H9 (cell line): ENCODE measurements around the gene ZNF638. TPM values are rescaled to one million over a fixed set of nuclear protein-coding genes. Genes with fewer than 3 reads are reported as not detected.

Source experiments
- DNase-seq: peaks from one replicate; pipeline ENCODE4 v3.0.0-alpha.2; 2017
- H2AFZ ChIP-seq: one replicate; pipeline ENCODE4 v1.6.1; 2013; ENCODE audit warnings: mild to moderate bottlenecking, low read length, control low read depth, moderate library complexity
- H2AK5ac ChIP-seq: 2 replicates; pipeline ENCODE4 v1.6.1; 2013; ENCODE audit warnings: low read length, control low read depth, mixed read lengths; ENCODE audit not compliant: insufficient read length
- H2BK120ac ChIP-seq: one replicate; pipeline ENCODE4 v1.6.1; 2013; ENCODE audit warnings: low read depth, mild to moderate bottlenecking, low read length, control low read depth, inconsistent platforms; ENCODE audit not compliant: poor library complexity, severe bottlenecking
- H2BK12ac ChIP-seq: 2 replicates; pipeline ENCODE4 v1.6.1; 2013; ENCODE audit warnings: low read length, control low read depth, mixed read lengths, low read depth; ENCODE audit not compliant: insufficient read length
- H2BK15ac ChIP-seq: 2 replicates; pipeline ENCODE4 v1.6.1; 2013; ENCODE audit warnings: low read depth, low read length, control low read depth
- H2BK20ac ChIP-seq: one replicate; pipeline ENCODE4 v1.6.1; 2013; ENCODE audit warnings: low read depth, mild to moderate bottlenecking, low read length, control low read depth, inconsistent platforms; ENCODE audit not compliant: poor library complexity, severe bottlenecking
- H2BK5ac ChIP-seq: 2 replicates; pipeline ENCODE4 v1.6.1; 2013; ENCODE audit warnings: low read length, control low read depth, mixed read lengths; ENCODE audit not compliant: insufficient read length
- H3K14ac ChIP-seq: 2 replicates; pipeline ENCODE4 v1.6.1; 2013; ENCODE audit warnings: low read length, control low read depth; ENCODE audit not compliant: insufficient read depth
- H3K18ac ChIP-seq: 2 replicates; pipeline ENCODE4 v1.6.1; 2013; ENCODE audit warnings: low read depth, mild to moderate bottlenecking, mixed read lengths, low read length, control low read depth; ENCODE audit not compliant: insufficient read length
- H3K23ac ChIP-seq: 2 replicates; pipeline ENCODE4 v1.6.1; 2013; ENCODE audit warnings: low read length, control low read depth, mixed read lengths, low read depth; ENCODE audit not compliant: insufficient read length
- H3K23me2 ChIP-seq: 2 replicates; pipeline ENCODE4 v1.6.1; 2013; ENCODE audit warnings: low read depth, mild to moderate bottlenecking, mixed read lengths, low read length, control low read depth; ENCODE audit not compliant: insufficient read length, poor library complexity, severe bottlenecking
- H3K27ac ChIP-seq: 2 replicates; pipeline ENCODE4 v1.5.1; 2013; ENCODE audit warnings: low read length, control low read depth, mixed read lengths, low read depth; ENCODE audit not compliant: insufficient read length
- H3K27me3 ChIP-seq: 2 replicates; pipeline ENCODE4 v1.6.1; 2013; ENCODE audit warnings: low read length, control low read depth, inconsistent platforms; ENCODE audit not compliant: insufficient read depth
- H3K4ac ChIP-seq: 2 replicates; pipeline ENCODE4 v1.6.1; 2013; ENCODE audit warnings: low read depth, mild to moderate bottlenecking, control low read depth, inconsistent platforms, low read length, moderate library complexity
- H3K4me1 ChIP-seq: 2 replicates; pipeline ENCODE4 v1.6.1; 2013; ENCODE audit warnings: low read length, control low read depth, inconsistent platforms; ENCODE audit not compliant: insufficient read depth
- H3K4me2 ChIP-seq: 2 replicates; pipeline ENCODE4 v1.6.1; 2013; ENCODE audit warnings: low read length, control low read depth, mixed read lengths; ENCODE audit not compliant: insufficient read length, insufficient read depth
- H3K56ac ChIP-seq: 2 replicates; pipeline ENCODE4 v1.6.1; 2013; ENCODE audit warnings: low read depth, mild to moderate bottlenecking, mixed read lengths, low read length, control low read depth; ENCODE audit not compliant: insufficient read length
- H3K79me1 ChIP-seq: 2 replicates; pipeline ENCODE4 v1.6.1; 2013; ENCODE audit warnings: low read depth, mild to moderate bottlenecking, moderate library complexity, low read length, control low read depth, inconsistent platforms; ENCODE audit not compliant: insufficient read depth, poor library complexity, severe bottlenecking
- H3K79me2 ChIP-seq: 2 replicates; pipeline ENCODE4 v1.6.1; 2013; ENCODE audit warnings: low read length, control low read depth, inconsistent platforms; ENCODE audit not compliant: insufficient read depth
- H3K9ac ChIP-seq: 2 replicates; pipeline ENCODE4 v1.6.1; 2013; ENCODE audit warnings: low read length, control low read depth, mixed read lengths; ENCODE audit not compliant: insufficient read length; ENCODE audit errors: extremely low read depth
- H3K9me3 ChIP-seq: one replicate; pipeline ENCODE4 v1.6.1; 2013; ENCODE audit warnings: low read depth, low read length, inconsistent platforms; ENCODE audit not compliant: control insufficient read depth
- H3T11ph ChIP-seq: one replicate; pipeline ENCODE4 v1.6.1; 2013; ENCODE audit warnings: mild to moderate bottlenecking, low read length, control low read depth, inconsistent platforms
- H4K20me1 ChIP-seq: one replicate; pipeline ENCODE4 v1.6.1; 2013; ENCODE audit not compliant: control insufficient read depth, insufficient read length, insufficient read depth
- H4K5ac ChIP-seq: 2 replicates; pipeline ENCODE4 v1.6.1; 2013; ENCODE audit warnings: low read depth, mild to moderate bottlenecking, mixed read lengths, low read length, control low read depth; ENCODE audit not compliant: insufficient read length
- H4K8ac ChIP-seq: replicated peaks from 2 replicates; pipeline ENCODE4 v1.6.1; 2013; ENCODE audit warnings: low read length, control low read depth, mixed read lengths, low read depth; ENCODE audit not compliant: insufficient read length
- H4K91ac ChIP-seq: 2 replicates; pipeline ENCODE4 v1.6.1; 2013; ENCODE audit warnings: low read depth, mild to moderate bottlenecking, moderate library complexity, mixed read lengths, low read length, control low read depth; ENCODE audit not compliant: insufficient read length
- H3K27ac Mint-ChIP-seq, 3 experiments: 2 replicates in 2 of 3; 3 replicates in 1 of 3; pipeline ENCODE4 v1.8.0; 2020 to 2021; ENCODE audit warnings: mixed read lengths in 3 of 3, mild to moderate bottlenecking in 1 of 3, moderate library complexity in 1 of 3
- H3K27me3 Mint-ChIP-seq: 2 replicates; pipeline ENCODE4 v1.8.0; 2021; ENCODE audit warnings: low read depth, mild to moderate bottlenecking, moderate library complexity, mixed read lengths
- H3K36me3 Mint-ChIP-seq, 3 experiments: 2 replicates in 2 of 3; 3 replicates in 1 of 3; pipeline ENCODE4 v1.8.0; 2020 to 2021; ENCODE audit warnings: low read depth in 3 of 3, mixed read lengths in 3 of 3; ENCODE audit not compliant: insufficient read depth in 1 of 3
- H3K4me1 Mint-ChIP-seq, 2 experiments: 2 replicates each; pipeline ENCODE4 v1.8.0; 2020; ENCODE audit warnings: mixed read lengths in 2 of 2
- H3K4me3 Mint-ChIP-seq, 2 experiments: 2 replicates in 1 of 2; 3 replicates in 1 of 2; pipeline ENCODE4 v1.8.0; 2020 to 2021; ENCODE audit warnings: mild to moderate bottlenecking in 2 of 2, mixed read lengths in 2 of 2, moderate library complexity in 1 of 2
- H3K9me3 Mint-ChIP-seq, 2 experiments: 2 replicates in 1 of 2; 3 replicates in 1 of 2; pipeline ENCODE4 v1.8.0; 2020; ENCODE audit warnings: mild to moderate bottlenecking in 2 of 2, mixed read lengths in 2 of 2, moderate library complexity in 1 of 2
- WGBS: extraction: QIAGEN DNeasy Blood & Tissue Kit; methylation state at CpG from one replicate; pipeline ENCODE4 v1.1.7; 2013; ENCODE audit warnings: missing lambda C conversion rate, low lambda C conversion rate, mixed read lengths; ENCODE audit not compliant: insufficient read length; ENCODE audit errors: extremely low coverage; 5-methylcytosine and 5-hydroxymethylcytosine counted together
- total RNA-seq: library from RNA; stranded (reverse); gene quantifications from 2 replicates; pipeline ENCODE4 v1.2.1, GENCODE V29; 2021
- TF ChIP-seq, protein P1 (sequence below): fragments of 200-600 bp; sonication (generic); conservative IDR thresholded peaks from 3 replicates; pipeline ENCODE4 v1.8.0; 2021; ENCODE audit warnings: antibody characterized with exemption, mild to moderate bottlenecking

Gene ZNF638
- total RNA-seq, 1 experiment from 2014 or later = 146 TPM

GRCh38 chr2:71462056-71462605 lies 130.5 kb downstream of the ZNF638 start:
- Histone ChIP-seq H3K9me3 (no peaks in the 10 kb centered on the region), H2BK12ac (no peak overlapping the region), H3K4me2 (no peak overlapping the region), H2BK15ac (no peak overlapping the region), H3K4me1 (no peaks in the 10 kb centered on the region; the same call in 1 of the 2 replicates), H2BK120ac (no peak overlapping the region), H4K20me1 (no peaks in the 10 kb centered on the region), H3K56ac (no peak overlapping the region), H4K91ac (no peak overlapping the region), H3K23ac (no peak overlapping the region), H3K14ac (no peak overlapping the region; the same call in 1 of the 2 replicates), H4K8ac (no peak overlapping the region), H3K27ac (no peak overlapping the region), H3K4ac (no peak overlapping the region), H2AFZ (no peak overlapping the region), H2AK5ac (no peak overlapping the region), H3K23me2 (peaks cover 13% of the 10 kb centered on the region), H3K79me1 (no peaks in the 10 kb centered on the region), H3K9ac (no peak overlapping the region), H2BK5ac (no peak overlapping the region), H3K27me3 (peaks cover 57% of the 10 kb centered on the region), H3K79me2 (no peaks in the 10 kb centered on the region), H2BK20ac (no peak overlapping the region), H3T11ph (no peak overlapping the region), H4K5ac (no peak overlapping the region), H3K18ac (no peak overlapping the region)
- Mint-ChIP-seq H3K27ac (no peak overlapping the region), H3K27me3 (peaks cover 35% of the 10 kb centered on the region), H3K36me3 (no peaks in the 10 kb centered on the region), H3K9me3 (no peaks in the 10 kb centered on the region), H3K4me3 (no peak overlapping the region), H3K4me1 (peaks cover 16 to 25% of the 10 kb centered on the region in 2 experiments)
- TF ChIP-seq, protein P1, sequence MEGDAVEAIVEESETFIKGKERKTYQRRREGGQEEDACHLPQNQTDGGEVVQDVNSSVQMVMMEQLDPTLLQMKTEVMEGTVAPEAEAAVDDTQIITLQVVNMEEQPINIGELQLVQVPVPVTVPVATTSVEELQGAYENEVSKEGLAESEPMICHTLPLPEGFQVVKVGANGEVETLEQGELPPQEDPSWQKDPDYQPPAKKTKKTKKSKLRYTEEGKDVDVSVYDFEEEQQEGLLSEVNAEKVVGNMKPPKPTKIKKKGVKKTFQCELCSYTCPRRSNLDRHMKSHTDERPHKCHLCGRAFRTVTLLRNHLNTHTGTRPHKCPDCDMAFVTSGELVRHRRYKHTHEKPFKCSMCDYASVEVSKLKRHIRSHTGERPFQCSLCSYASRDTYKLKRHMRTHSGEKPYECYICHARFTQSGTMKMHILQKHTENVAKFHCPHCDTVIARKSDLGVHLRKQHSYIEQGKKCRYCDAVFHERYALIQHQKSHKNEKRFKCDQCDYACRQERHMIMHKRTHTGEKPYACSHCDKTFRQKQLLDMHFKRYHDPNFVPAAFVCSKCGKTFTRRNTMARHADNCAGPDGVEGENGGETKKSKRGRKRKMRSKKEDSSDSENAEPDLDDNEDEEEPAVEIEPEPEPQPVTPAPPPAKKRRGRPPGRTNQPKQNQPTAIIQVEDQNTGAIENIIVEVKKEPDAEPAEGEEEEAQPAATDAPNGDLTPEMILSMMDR = no peak
- no CpG with 5 or more reads among the region's 8 CpGs for WGBS
- peak; percentile 20 for DNase-seq
